GM12878 (cell line): ENCODE measurements around the gene USH1G.

Experiments
- CBX5 ChIP-seq: sonication (generic); IDR thresholded peaks from 2 replicates; pipeline ENCODE4 v1.6.1; 2016; ENCODE audit warnings: low read depth, moderate library complexity, mild to moderate bottlenecking, inconsistent platforms
- EZH2 ChIP-seq: IDR thresholded peaks from 2 replicates; pipeline ENCODE4 v1.6.1; 2012; ENCODE audit warnings: low read depth, mild to moderate bottlenecking, control low read depth, inconsistent platforms, low read length, borderline replicate concordance; ENCODE audit not compliant: control insufficient read depth
- HDAC6 ChIP-seq: fragments of 200-600 bp; sonication (generic); IDR thresholded peaks from one replicate; pipeline ENCODE4 v1.8.0; 2017; ENCODE audit warnings: antibody characterized with exemption; ENCODE audit not compliant: unreplicated experiment
- IKZF2 ChIP-seq, 2 experiments: fragments of 450-650 bp; IDR thresholded peaks; 2 replicates each; pipeline ENCODE4 v1.6.1; 2017; ENCODE audit warnings: mild to moderate bottlenecking in 2 of 2, moderate library complexity in 2 of 2
- NFYB ChIP-seq: IDR thresholded peaks from 2 replicates; pipeline ENCODE4 v1.6.1; 2011; ENCODE audit warnings: low read depth, mild to moderate bottlenecking, low read length, improper control_type of control experiment, moderate library complexity; ENCODE audit not compliant: insufficient read depth
- POLR2A ChIP-seq: IDR thresholded peaks from 2 replicates; pipeline ENCODE4 v1.6.1; 2011; ENCODE audit warnings: low read depth, mild to moderate bottlenecking, low read length
- SIN3A ChIP-seq: IDR thresholded peaks from 2 replicates; pipeline ENCODE4 v1.6.1; 2012; ENCODE audit warnings: low read depth, low read length, improper control_type of control experiment
- TF ChIP-seq, protein P1 (sequence below), 3 experiments: IDR thresholded peaks in 2 of 3; conservative IDR thresholded peaks in 1 of 3; 2 replicates each; pipeline ENCODE4 v1.5.1; 2011; ENCODE audit warnings: low read depth in 3 of 3, low read length in 3 of 3, mild to moderate bottlenecking in 3 of 3, control low read depth in 2 of 3, moderate library complexity in 2 of 3, inconsistent platforms in 1 of 3, mixed read lengths in 1 of 3; ENCODE audit not compliant: control insufficient read depth in 2 of 3, insufficient read depth in 1 of 3; ENCODE audit errors: extremely low read depth in 1 of 3
- TF ChIP-seq, protein P2 (sequence below): IDR thresholded peaks from 2 replicates; pipeline ENCODE4 v1.6.1; 2011; ENCODE audit warnings: mild to moderate bottlenecking, low read depth, low read length, moderate library complexity; ENCODE audit not compliant: insufficient replicate concordance
- TF ChIP-seq, protein P3 (sequence below): IDR thresholded peaks from 2 replicates; pipeline ENCODE4 v1.6.1; 2011; ENCODE audit warnings: low read depth, low read length, improper control_type of control experiment, borderline replicate concordance
- TF ChIP-seq, protein P4 (sequence below): fragments of 150-350 bp; IDR thresholded peaks from 2 replicates; pipeline ENCODE4 v1.6.1; 2016; ENCODE audit warnings: low read depth, low read length
- TF ChIP-seq, protein P5 (sequence below): fragments of 150-350 bp; IDR thresholded peaks from 2 replicates; pipeline ENCODE4 v1.6.1; 2014; ENCODE audit warnings: mild to moderate bottlenecking, low read depth, low read length
- TF ChIP-seq, protein P6 (sequence below): IDR thresholded peaks from 2 replicates; pipeline ENCODE4 v1.6.1; 2012; ENCODE audit warnings: mild to moderate bottlenecking, low read depth, low read length

DNA sequence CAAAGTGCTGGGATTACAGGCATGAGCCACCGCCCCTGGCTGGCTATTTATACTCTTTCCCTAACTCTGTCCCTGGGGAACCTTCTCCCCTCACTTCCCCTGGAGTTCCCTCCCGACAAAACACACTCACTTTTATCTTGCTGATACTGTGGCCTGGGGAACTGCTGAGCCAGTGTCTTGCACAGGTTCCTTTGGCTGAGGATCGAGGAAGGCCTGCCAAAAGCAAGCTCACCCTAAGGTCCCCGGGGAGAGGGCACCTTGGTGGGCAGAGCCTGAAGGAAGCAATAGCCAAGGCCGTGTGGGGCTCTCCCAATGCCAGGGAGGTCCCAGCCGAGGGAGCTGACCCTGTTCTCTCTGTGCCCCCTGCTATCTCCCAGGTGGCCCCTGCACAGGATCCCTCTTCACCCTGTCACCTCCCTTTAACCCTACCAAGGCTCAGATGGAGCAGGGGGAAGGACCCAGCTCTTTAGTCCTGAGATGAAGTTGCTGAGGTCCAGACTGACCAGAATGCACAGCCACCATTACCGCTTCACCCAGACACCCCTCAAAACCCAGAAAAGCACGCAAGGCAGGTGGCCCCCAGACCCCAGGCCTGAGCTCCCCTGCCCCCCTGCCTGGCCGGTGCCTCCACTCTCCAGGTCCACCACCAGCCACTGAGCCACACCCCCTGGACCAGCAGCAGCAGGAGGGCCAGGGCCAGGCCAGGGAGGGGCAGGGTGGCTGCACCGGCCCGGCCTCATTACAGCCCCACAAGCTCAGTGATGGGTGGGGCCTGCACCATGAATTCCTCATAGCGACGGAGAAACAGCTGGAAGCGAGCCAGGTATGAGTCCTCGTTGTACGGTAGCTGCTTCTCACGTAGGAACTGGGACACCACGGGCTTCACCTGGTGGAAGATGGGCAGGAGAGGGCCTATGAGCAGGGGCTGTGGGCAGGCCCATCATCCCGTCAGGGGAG is 45.2 kb downstream of the USH1G start:
- TF ChIP-seq POLR2A (no peak), HDAC6 (no peak), IKZF2 (IDR thresholded peaks at IDR 0.05) (no peak), EZH2 (no peak), SIN3A (no peak), NFYB (no peak), CBX5 (no peak)
- TF ChIP-seq, protein P1, sequence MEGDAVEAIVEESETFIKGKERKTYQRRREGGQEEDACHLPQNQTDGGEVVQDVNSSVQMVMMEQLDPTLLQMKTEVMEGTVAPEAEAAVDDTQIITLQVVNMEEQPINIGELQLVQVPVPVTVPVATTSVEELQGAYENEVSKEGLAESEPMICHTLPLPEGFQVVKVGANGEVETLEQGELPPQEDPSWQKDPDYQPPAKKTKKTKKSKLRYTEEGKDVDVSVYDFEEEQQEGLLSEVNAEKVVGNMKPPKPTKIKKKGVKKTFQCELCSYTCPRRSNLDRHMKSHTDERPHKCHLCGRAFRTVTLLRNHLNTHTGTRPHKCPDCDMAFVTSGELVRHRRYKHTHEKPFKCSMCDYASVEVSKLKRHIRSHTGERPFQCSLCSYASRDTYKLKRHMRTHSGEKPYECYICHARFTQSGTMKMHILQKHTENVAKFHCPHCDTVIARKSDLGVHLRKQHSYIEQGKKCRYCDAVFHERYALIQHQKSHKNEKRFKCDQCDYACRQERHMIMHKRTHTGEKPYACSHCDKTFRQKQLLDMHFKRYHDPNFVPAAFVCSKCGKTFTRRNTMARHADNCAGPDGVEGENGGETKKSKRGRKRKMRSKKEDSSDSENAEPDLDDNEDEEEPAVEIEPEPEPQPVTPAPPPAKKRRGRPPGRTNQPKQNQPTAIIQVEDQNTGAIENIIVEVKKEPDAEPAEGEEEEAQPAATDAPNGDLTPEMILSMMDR (IDR thresholded peaks at IDR 0.05 in 2 of 3, conservative IDR thresholded peaks at IDR 0.05 in 1 of 3; ENCODE audit: control insufficient read depth in 2 of 3, extremely low read depth in 1 of 3, insufficient read depth in 1 of 3, low read depth in 3 of 3, low read length in 3 of 3) = no peak
- TF ChIP-seq, protein P2, sequence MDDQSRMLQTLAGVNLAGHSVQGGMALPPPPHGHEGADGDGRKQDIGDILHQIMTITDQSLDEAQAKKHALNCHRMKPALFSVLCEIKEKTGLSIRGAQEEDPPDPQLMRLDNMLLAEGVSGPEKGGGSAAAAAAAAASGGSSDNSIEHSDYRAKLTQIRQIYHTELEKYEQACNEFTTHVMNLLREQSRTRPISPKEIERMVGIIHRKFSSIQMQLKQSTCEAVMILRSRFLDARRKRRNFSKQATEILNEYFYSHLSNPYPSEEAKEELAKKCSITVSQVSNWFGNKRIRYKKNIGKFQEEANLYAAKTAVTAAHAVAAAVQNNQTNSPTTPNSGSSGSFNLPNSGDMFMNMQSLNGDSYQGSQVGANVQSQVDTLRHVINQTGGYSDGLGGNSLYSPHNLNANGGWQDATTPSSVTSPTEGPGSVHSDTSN = no peak
- TF ChIP-seq, protein P3, sequence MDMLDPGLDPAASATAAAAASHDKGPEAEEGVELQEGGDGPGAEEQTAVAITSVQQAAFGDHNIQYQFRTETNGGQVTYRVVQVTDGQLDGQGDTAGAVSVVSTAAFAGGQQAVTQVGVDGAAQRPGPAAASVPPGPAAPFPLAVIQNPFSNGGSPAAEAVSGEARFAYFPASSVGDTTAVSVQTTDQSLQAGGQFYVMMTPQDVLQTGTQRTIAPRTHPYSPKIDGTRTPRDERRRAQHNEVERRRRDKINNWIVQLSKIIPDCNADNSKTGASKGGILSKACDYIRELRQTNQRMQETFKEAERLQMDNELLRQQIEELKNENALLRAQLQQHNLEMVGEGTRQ = no peak
- TF ChIP-seq, protein P4, sequence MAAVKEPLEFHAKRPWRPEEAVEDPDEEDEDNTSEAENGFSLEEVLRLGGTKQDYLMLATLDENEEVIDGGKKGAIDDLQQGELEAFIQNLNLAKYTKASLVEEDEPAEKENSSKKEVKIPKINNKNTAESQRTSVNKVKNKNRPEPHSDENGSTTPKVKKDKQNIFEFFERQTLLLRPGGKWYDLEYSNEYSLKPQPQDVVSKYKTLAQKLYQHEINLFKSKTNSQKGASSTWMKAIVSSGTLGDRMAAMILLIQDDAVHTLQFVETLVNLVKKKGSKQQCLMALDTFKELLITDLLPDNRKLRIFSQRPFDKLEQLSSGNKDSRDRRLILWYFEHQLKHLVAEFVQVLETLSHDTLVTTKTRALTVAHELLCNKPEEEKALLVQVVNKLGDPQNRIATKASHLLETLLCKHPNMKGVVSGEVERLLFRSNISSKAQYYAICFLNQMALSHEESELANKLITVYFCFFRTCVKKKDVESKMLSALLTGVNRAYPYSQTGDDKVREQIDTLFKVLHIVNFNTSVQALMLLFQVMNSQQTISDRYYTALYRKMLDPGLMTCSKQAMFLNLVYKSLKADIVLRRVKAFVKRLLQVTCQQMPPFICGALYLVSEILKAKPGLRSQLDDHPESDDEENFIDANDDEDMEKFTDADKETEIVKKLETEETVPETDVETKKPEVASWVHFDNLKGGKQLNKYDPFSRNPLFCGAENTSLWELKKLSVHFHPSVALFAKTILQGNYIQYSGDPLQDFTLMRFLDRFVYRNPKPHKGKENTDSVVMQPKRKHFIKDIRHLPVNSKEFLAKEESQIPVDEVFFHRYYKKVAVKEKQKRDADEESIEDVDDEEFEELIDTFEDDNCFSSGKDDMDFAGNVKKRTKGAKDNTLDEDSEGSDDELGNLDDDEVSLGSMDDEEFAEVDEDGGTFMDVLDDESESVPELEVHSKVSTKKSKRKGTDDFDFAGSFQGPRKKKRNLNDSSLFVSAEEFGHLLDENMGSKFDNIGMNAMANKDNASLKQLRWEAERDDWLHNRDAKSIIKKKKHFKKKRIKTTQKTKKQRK = no peak
- TF ChIP-seq, protein P5, sequence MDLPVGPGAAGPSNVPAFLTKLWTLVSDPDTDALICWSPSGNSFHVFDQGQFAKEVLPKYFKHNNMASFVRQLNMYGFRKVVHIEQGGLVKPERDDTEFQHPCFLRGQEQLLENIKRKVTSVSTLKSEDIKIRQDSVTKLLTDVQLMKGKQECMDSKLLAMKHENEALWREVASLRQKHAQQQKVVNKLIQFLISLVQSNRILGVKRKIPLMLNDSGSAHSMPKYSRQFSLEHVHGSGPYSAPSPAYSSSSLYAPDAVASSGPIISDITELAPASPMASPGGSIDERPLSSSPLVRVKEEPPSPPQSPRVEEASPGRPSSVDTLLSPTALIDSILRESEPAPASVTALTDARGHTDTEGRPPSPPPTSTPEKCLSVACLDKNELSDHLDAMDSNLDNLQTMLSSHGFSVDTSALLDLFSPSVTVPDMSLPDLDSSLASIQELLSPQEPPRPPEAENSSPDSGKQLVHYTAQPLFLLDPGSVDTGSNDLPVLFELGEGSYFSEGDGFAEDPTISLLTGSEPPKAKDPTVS = no peak
- TF ChIP-seq, protein P6, sequence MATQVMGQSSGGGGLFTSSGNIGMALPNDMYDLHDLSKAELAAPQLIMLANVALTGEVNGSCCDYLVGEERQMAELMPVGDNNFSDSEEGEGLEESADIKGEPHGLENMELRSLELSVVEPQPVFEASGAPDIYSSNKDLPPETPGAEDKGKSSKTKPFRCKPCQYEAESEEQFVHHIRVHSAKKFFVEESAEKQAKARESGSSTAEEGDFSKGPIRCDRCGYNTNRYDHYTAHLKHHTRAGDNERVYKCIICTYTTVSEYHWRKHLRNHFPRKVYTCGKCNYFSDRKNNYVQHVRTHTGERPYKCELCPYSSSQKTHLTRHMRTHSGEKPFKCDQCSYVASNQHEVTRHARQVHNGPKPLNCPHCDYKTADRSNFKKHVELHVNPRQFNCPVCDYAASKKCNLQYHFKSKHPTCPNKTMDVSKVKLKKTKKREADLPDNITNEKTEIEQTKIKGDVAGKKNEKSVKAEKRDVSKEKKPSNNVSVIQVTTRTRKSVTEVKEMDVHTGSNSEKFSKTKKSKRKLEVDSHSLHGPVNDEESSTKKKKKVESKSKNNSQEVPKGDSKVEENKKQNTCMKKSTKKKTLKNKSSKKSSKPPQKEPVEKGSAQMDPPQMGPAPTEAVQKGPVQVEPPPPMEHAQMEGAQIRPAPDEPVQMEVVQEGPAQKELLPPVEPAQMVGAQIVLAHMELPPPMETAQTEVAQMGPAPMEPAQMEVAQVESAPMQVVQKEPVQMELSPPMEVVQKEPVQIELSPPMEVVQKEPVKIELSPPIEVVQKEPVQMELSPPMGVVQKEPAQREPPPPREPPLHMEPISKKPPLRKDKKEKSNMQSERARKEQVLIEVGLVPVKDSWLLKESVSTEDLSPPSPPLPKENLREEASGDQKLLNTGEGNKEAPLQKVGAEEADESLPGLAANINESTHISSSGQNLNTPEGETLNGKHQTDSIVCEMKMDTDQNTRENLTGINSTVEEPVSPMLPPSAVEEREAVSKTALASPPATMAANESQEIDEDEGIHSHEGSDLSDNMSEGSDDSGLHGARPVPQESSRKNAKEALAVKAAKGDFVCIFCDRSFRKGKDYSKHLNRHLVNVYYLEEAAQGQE = no peak
